Tibial artery (tissue), 4 donors: ENCODE data around the gene FGB.

Experiments used
- DNase-seq, 2 donors: peaks; one replicate each; pipeline ENCODE4 v3.0.0-alpha.2; 2019
- H3K27ac ChIP-seq, 2 donors: fragments of 200-600 bp; sonication (generic) in 1 of 2; 1 replicate in 1 of 2; 2 replicates in 1 of 2; pipeline ENCODE4 v1.5.1; 2018 to 2019; ENCODE audit warnings: mild to moderate bottlenecking in 1 of 2
- H3K27me3 ChIP-seq, 2 donors: fragments of 200-600 bp; sonication (generic) in 1 of 2; one replicate each; pipeline versions ENCODE4 v1.5.1 to v1.6.0; 2016 to 2019
- H3K36me3 ChIP-seq, 3 donors: fragments of 200-600 bp; sonication (generic) in 2 of 3; one replicate each; pipeline ENCODE4 v1.5.1; 2016 to 2019; ENCODE audit warnings: mild to moderate bottlenecking in 2 of 3
- H3K4me1 ChIP-seq, 4 donors: fragments of 200-600 bp; sonication (generic) in 2 of 4; 1 replicate in 3 of 4; 2 replicates in 1 of 4; pipeline ENCODE4 v1.5.1; 2016 to 2019
- H3K4me3 ChIP-seq, 2 donors: fragments of 200-600 bp; sonication (generic) in 1 of 2; 1 replicate in 1 of 2; 2 replicates in 1 of 2; pipeline ENCODE4 v1.5.1; 2018 to 2019; ENCODE audit warnings: mild to moderate bottlenecking in 2 of 2
- H3K9me3 ChIP-seq, 3 donors: fragments of 200-600 bp; sonication (generic) in 1 of 3; one replicate each; pipeline ENCODE4 v1.5.1; 2016 to 2019
- CTCF ChIP-seq, 2 experiments: fragments of 200-600 bp in 1 of 2; fragments of 450-650 bp in 1 of 2; IDR thresholded peaks; one replicate each; pipeline ENCODE4 v1.5.1; 2017 to 2019; ENCODE audit warnings: antibody characterized with exemption in 2 of 2, mild to moderate bottlenecking in 1 of 2, moderate library complexity in 1 of 2
- intact Hi-C: fragments of 100-400 bp; cut with DNase I; formaldehyde crosslinking; loops from one replicate; pipeline ENCODE4 v1.15.0; 2023; ENCODE audit warnings: low total_unique reads

Gene FGB

DNA sequence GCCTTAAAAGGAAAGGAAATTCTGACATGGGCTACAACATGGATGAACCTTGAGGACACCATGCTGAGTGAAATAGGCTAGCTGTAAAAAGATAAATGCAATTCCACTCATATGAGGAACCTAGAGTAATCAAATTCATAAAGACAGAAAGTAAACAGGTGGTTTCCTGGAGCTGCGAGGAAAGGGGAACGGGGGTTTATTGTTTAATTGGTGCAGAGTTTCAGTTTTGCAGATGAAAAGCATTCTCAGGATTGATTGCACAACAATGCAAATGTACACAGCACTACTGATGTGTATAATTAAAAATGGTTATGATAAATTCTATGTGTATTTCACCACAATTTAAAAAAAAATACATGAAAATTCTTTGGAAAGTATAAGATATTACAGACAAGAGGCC, 36.7 kb upstream of the FGB start:
- Histone ChIP-seq H3K27ac (no peak overlapping the region), H3K4me3 (no peak overlapping the region), H3K36me3 (no peaks in the 10 kb centered on the region), H3K9me3 (no peaks in the 10 kb centered on the region), H3K27me3 (peaks cover 0 to 6% of the 10 kb centered on the region in 2 donors), H3K4me1 (no peaks in the 10 kb centered on the region)
- intact Hi-C loops = no loop called here
- DNase-seq = no peak
- TF ChIP-seq CTCF (IDR thresholded peaks at IDR 0.05) = no peak

DNA sequence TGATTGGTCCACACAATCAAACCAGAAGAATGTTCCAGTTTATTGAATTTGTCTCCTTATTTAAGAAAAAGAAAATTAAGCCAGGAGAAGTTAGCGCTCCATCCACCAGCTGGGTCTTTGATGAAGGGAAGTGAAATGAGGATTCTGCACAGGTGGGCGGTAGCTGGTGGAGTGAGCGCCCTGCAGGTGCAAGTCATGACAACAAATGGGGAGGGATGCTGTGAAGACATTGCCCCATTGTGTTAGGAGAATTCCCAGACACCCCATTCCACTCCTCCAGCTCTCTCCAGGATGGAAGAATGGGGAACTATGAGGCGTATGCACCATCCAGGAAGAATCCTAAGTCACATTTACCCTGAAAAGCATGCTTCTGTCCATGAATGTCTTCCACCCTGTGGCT, 35.5 kb upstream of the FGB start:
- no peaks in the 10 kb centered on the region for H3K9me3 ChIP-seq
- H3K27ac ChIP-seq = no peak overlapping the region
- intact Hi-C loops = no loop called here
- H3K36me3 ChIP-seq = no peaks in the 10 kb centered on the region
- no peak for TF ChIP-seq CTCF (IDR thresholded peaks at IDR 0.05)
- no peaks in the 10 kb centered on the region for H3K4me1 ChIP-seq
- H3K27me3 ChIP-seq = peaks cover 0 to 6% of the 10 kb centered on the region in 2 donors
- no peak overlapping the region for H3K4me3 ChIP-seq
- DNase-seq = no peak

GRCh38 chr4:154528869-154529268, 33.9 kb upstream of the FGB start:
- DNase-seq = no peak
- no peaks in the 10 kb centered on the region for H3K36me3 ChIP-seq
- peaks cover 0 to 6% of the 10 kb centered on the region in 2 donors for H3K27me3 ChIP-seq
- TF ChIP-seq CTCF (IDR thresholded peaks at IDR 0.05) = no peak
- intact Hi-C loops = no loop called here
- no peak overlapping the region for H3K27ac ChIP-seq
- H3K4me1 ChIP-seq = no peaks in the 10 kb centered on the region
- no peaks in the 10 kb centered on the region for H3K9me3 ChIP-seq
- H3K4me3 ChIP-seq = no peak overlapping the region

DNA sequence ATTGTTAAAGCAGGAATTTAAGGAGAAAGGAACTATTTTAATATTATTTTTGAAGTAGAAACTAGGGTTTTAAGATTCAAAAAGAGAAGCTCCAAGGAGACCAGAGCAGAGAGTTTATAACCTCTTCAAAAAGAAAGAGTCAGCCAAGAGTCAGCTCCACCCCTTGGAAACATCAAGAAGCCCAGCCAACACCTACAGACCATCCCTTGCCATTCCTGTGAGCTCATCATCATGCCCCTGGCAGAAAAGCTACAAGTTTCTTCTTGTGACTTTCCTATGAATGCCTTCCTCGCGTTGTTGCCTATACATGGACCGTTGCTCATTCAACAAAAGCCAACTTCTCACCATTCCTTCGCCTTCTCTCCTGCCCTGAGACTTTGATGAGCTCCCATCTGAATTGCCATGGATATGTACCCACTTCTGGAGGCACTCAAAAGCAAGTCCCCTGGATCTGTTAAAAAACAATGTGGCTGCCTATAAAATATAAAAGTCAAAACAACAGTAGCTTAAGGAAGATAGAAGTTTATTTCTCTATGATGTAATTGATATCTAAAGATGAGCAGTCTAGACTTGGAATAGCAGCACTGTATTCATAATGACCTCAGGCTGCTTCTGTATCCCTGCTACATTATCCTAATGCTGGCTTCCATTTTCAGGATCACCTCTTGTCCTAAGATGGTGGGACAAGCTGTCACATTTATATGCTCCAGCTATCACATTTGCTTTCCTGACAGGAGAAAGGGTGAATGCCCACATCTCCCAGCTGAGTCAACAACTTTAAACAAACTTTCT, 32.9 kb upstream of the FGB start:
- no peaks in the 10 kb centered on the region for H3K4me1 ChIP-seq
- no peak for TF ChIP-seq CTCF (IDR thresholded peaks at IDR 0.05)
- peaks cover 0 to under 1% (median 0%) of the 10 kb centered on the region in 3 donors for H3K36me3 ChIP-seq
- no peaks in the 10 kb centered on the region for H3K9me3 ChIP-seq
- no peak overlapping the region for H3K27ac ChIP-seq
- intact Hi-C loops = no loop called here
- no peak for DNase-seq
- H3K27me3 ChIP-seq = no peaks in the 10 kb centered on the region
- H3K4me3 ChIP-seq = no peak overlapping the region

GRCh38 chr4:154534296-154534695, 28.5 kb upstream of the FGB start:
- Histone ChIP-seq H3K9me3 (no peaks in the 10 kb centered on the region), H3K27ac (no peak overlapping the region), H3K36me3 (peaks cover 24 to 44% (median 32%) of the 10 kb centered on the region in 3 donors), H3K27me3 (no peaks in the 10 kb centered on the region), H3K4me3 (no peak overlapping the region), H3K4me1 (no peaks in the 10 kb centered on the region)
- no peak for DNase-seq
- no peak for TF ChIP-seq CTCF (IDR thresholded peaks at IDR 0.05)
- intact Hi-C loops = no loop called here
